Mammary epithelial cell (primary cell): ENCODE results near the gene AMOT.

Experiments used
- EZH2 ChIP-seq: IDR thresholded peaks from 2 replicates; pipeline ENCODE4 v1.6.1; 2012; ENCODE audit warnings: low read length, inconsistent platforms, borderline replicate concordance
- TF ChIP-seq, protein P1 (sequence below), 2 donors: IDR thresholded peaks in 1 of 2; conservative IDR thresholded peaks in 1 of 2; 2 replicates each; pipeline ENCODE4 v1.5.1; 2011 to 2012; ENCODE audit warnings: inconsistent platforms in 2 of 2, low read length in 2 of 2, mild to moderate bottlenecking in 2 of 2, control low read depth in 1 of 2, low read depth in 1 of 2; ENCODE audit not compliant: insufficient read depth in 1 of 2; ENCODE audit errors: extremely low read depth in 1 of 2

DNA sequence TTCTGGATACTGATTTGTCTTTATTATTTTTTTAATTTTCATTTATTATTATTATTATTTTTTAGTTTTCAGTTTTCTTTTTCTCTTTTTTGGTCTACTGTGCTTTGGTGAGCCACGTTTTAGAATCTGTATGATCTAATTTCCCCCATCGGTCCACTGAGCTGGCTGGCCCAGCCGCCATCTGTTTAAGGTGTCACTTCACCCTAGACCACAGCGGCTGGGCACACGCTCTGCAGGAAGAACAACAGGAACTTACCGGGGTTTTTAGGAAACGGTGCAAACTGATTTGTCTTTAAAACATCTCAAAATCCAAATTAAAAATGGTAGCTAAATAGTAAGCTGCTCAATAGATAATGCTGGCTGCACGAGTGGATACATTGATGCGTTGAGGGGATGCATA, 48.8 kb upstream of the AMOT start:
- no peak for TF ChIP-seq EZH2
- TF ChIP-seq, protein P1, sequence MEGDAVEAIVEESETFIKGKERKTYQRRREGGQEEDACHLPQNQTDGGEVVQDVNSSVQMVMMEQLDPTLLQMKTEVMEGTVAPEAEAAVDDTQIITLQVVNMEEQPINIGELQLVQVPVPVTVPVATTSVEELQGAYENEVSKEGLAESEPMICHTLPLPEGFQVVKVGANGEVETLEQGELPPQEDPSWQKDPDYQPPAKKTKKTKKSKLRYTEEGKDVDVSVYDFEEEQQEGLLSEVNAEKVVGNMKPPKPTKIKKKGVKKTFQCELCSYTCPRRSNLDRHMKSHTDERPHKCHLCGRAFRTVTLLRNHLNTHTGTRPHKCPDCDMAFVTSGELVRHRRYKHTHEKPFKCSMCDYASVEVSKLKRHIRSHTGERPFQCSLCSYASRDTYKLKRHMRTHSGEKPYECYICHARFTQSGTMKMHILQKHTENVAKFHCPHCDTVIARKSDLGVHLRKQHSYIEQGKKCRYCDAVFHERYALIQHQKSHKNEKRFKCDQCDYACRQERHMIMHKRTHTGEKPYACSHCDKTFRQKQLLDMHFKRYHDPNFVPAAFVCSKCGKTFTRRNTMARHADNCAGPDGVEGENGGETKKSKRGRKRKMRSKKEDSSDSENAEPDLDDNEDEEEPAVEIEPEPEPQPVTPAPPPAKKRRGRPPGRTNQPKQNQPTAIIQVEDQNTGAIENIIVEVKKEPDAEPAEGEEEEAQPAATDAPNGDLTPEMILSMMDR (conservative IDR thresholded peaks at IDR 0.05 in 1 of 2, IDR thresholded peaks at IDR 0.05 in 1 of 2; ENCODE audit: extremely low read depth in 1 of 2, insufficient read depth in 1 of 2, low read depth in 1 of 2, low read length in 2 of 2): no peak
